Right atrium auricular region (tissue), 2 donors: Measurements from ENCODE around the gene ECHS1. TPM values are rescaled to one million over a fixed set of nuclear protein-coding genes. Genes with fewer than 3 reads are reported as not detected.

Experiments
- microRNA-seq, 2 donors: library from miRNA; unstranded; fragments of <30 nt; microRNA quantifications; one replicate each; pipeline ENCODE4, GENCODE V29; 2016 to 2017; ENCODE audit warnings: borderline number of aligned reads in 2 of 2, borderline replicate concordance in 1 of 2
- total RNA-seq, 2 donors: library from RNA; depleted of rRNA; stranded (reverse); fragments of >200 nt; gene quantifications; one replicate each; pipeline ENCODE4 v1.1.0, GENCODE V29; 2016

ECHS1 gene
- total RNA-seq, 2 donors from 2014 or later: 89.8 to 146 TPM

Small RNAs within 50 kb of the gene (microRNA-seq; reads per million reads assigned to microRNA genes)
- gene MIR3944: 0 to 0.71 reads per million in 2 donors

Other genes starting within 250 kb of the ECHS1 start
- gene KNDC1, start 213.1 kb downstream of the ECHS1 start, total RNA-seq: 1 to 10 TPM in 1 of 2 donors, under 1 TPM in 1; 0.59 to 1.8 TPM
- gene UTF1, start 143.1 kb downstream of the ECHS1 start, total RNA-seq: not detected
- gene VENTX, start 135.5 kb downstream of the ECHS1 start, total RNA-seq: under 1 TPM; 0.44 to 0.63 TPM
- gene ADAM8, start 96.5 kb downstream of the ECHS1 start, total RNA-seq: 1 to 10 TPM in 1 of 2 donors, under 1 TPM in 1; 0.82 to 1.5 TPM
- gene TUBGCP2, start 64.5 kb downstream of the ECHS1 start, total RNA-seq: 10 to 100 TPM; 22.1 to 30.4 TPM
- gene ZNF511, start 64.4 kb downstream of the ECHS1 start, total RNA-seq: 10 to 100 TPM; 28.1 to 31.9 TPM
- under 1 TPM in 1 of 2 donors, not detected in 1; 0.98 TPM for gene CALY, start 36.5 kb downstream of the ECHS1 start, total RNA-seq
- not detected for gene PRAP1, start 26.0 kb downstream of the ECHS1 start, total RNA-seq
- 10 to 100 TPM in 1 of 2 donors, 1 to 10 TPM in 1; 9.8 to 32.6 TPM for gene FUOM, start 15.3 kb downstream of the ECHS1 start, total RNA-seq
- 1 to 10 TPM; 2.4 to 3.5 TPM for gene PAOX, start 5.9 kb upstream of the ECHS1 start, total RNA-seq
- 10 to 100 TPM in 1 of 2 donors, 1 to 10 TPM in 1; 9.9 to 15.1 TPM for gene MTG1, start 20.8 kb upstream of the ECHS1 start, total RNA-seq
- not detected for gene SPRN, start 51.3 kb upstream of the ECHS1 start, total RNA-seq
- gene SCART1, start 80.6 kb upstream of the ECHS1 start, total RNA-seq: under 1 TPM; 0.22 to 0.24 TPM
- gene CYP2E1, start 154.0 kb upstream of the ECHS1 start, total RNA-seq: 1 to 10 TPM in 1 of 2 donors, under 1 TPM in 1; 0.79 to 2.9 TPM
- 1 to 10 TPM in 1 of 2 donors, not detected in 1; 1.1 TPM for gene SYCE1, start 192.2 kb upstream of the ECHS1 start, total RNA-seq